Measurements from ENCODE around the gene ENGASE. TPM values are rescaled to one million over a fixed set of nuclear protein-coding genes. Genes with fewer than 3 reads are reported as not detected.

Gene ENGASE
- total RNA-seq, 1 experiment from 2014 or later: 22.5 TPM

GRCh38 chr17:79113699-79114457 is 39.3 kb downstream of the ENGASE start:
- DNase-seq (ENCODE audit: low spot score): no peak

GRCh38 chr17:79114458-79115301 is 40.1 kb downstream of the ENGASE start:
- DNase-seq (ENCODE audit: low spot score): peak; percentile 73

GRCh38 chr17:79115487-79115886 is 40.9 kb downstream of the ENGASE start:
- no peak for DNase-seq (ENCODE audit: low spot score)

- no peak for DNase-seq (ENCODE audit: low spot score)
Measured at GRCh38 chr17:79116575-79117368, 42.1 kb downstream of the ENGASE start.

- no peak for DNase-seq (ENCODE audit: low spot score)
Measured at GRCh38 chr17:79117905-79118487, 43.4 kb downstream of the ENGASE start.

- no peak for DNase-seq (ENCODE audit: low spot score)
Measured at GRCh38 chr17:79118924-79119323, 44.3 kb downstream of the ENGASE start.

- no peak for DNase-seq (ENCODE audit: low spot score)
Measured at GRCh38 chr17:79120259-79120658, 45.6 kb downstream of the ENGASE start.

- no peak for DNase-seq (ENCODE audit: low spot score)
Measured at GRCh38 chr17:79123988-79124387, 49.4 kb downstream of the ENGASE start.

GRCh38 chr17:79124513-79125209 is 50.0 kb downstream of the ENGASE start:
- no peak for DNase-seq (ENCODE audit: low spot score)

- no peak for DNase-seq (ENCODE audit: low spot score)
Measured at GRCh38 chr17:79125503-79125902, 50.9 kb downstream of the ENGASE start.

- peak; percentile 36 for DNase-seq (ENCODE audit: low spot score)
Measured at GRCh38 chr17:79126139-79126538, 51.5 kb downstream of the ENGASE start.

- no peak for DNase-seq (ENCODE audit: low spot score)
Measured at GRCh38 chr17:79127534-79128135, 53.0 kb downstream of the ENGASE start.

- DNase-seq (ENCODE audit: low spot score): no peak
Measured at GRCh38 chr17:79129523-79129922, 54.9 kb downstream of the ENGASE start.

GRCh38 chr17:79130536-79131273 is 56.1 kb downstream of the ENGASE start:
- DNase-seq (ENCODE audit: low spot score): no peak

- DNase-seq (ENCODE audit: low spot score): no peak
Measured at GRCh38 chr17:79131274-79131635, 56.6 kb downstream of the ENGASE start.

- DNase-seq (ENCODE audit: low spot score): no peak
Measured at GRCh38 chr17:79131701-79132100, 57.1 kb downstream of the ENGASE start.

GRCh38 chr17:79132271-79133064 is 57.8 kb downstream of the ENGASE start:
- no peak for DNase-seq (ENCODE audit: low spot score)

GRCh38 chr17:79133214-79133613 is 58.6 kb downstream of the ENGASE start:
- no peak for DNase-seq (ENCODE audit: low spot score)

- DNase-seq (ENCODE audit: low spot score): no peak
Measured at GRCh38 chr17:79133985-79134384, 59.4 kb downstream of the ENGASE start.
